Stimulated activated CD8-positive, alpha-beta memory T cell treated with anti-CD3 and anti-CD28 coated beads, Interleukin-7, amount 100 ng/mL, for 48 hours (primary cell): ENCODE measurements around the gene NEIL3.

Experiments used
- DNase-seq, 2 donors: peaks; one replicate each; pipeline ENCODE4 v3.0.0-alpha.2; 2020; ENCODE audit warnings: low read depth in 1 of 2; ENCODE audit errors: extremely low read depth in 1 of 2

Gene NEIL3

DNA sequence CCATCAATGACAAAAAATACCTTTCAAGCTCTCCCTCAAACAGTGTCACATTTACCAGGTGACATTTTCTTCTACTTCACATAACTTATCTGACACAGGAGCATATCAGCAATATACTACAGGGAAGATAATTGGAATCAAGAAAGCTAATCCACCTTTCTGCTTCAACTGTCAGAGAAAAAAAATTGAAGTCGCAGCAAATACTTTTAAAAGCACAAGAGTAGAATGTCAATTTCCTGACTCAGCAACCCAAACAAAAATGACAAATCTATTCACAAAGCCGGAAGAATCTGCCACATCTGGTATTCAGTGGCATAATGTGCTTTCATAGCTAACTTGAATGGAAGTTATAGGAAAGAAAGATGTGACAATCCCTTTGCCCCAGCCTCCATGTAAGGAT, 95.8 kb downstream of the NEIL3 start:
- DNase-seq, result no peak

DNA sequence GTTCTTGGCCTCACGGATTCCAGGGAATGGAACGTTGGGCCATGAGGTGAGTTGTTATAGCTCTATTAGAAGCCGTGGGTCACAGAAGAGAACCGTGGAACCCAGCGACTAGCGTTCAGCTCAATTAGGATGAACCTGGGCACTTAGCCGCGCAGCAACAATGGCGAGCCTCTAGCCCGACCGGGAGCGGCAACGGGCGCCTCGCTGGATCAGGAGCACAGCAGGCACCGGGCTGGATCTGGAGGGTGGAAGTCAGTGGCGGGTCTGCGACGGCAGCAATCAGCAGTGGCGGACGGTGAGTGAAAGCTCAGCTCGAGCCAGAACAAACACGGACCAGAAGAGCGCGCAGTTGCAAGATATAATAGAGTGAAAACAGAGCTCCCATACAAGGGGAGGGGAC, 98.3 kb downstream of the NEIL3 start:
- no peak for DNase-seq

DNA sequence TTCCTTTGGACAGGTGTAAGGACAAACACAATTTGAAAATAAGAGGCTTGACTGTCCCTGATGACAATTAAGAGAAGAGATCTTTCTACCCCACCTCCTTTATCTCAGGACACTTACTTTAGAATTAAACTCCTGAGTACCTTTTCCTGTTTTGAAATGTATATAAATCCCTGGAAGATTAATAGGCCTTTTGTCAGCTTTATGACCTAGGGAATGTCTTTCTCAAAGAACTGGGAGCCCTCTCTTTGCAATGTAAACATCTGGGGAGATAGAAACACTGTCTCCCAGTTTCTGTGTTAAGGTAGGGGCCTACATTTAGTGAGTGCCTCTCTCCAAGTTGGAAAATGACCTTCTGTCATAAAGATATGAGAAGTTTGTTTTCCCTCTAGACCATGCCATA, 100.9 kb downstream of the NEIL3 start:
- DNase-seq, result no peak

DNA sequence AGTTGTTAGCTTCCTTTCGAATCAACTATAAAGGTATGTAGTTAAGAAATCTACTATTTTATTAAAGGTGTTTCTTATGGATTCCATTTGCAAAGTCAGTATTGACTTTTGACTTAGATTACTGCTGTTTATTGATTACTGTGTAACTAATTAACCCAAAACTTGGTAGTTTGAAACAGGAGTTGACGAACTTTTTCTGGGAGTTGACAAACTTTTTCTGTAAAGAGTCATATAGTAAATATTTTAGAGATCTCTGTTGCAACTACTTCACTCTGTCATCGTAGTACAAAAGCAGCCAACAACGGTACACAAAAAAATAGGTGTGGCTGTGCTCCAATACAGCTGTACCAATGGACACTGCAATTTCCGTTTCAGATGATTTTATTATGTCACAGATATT, 102.3 kb downstream of the NEIL3 start:
- no peak for DNase-seq
